HepG2 (cell line): Measurements from ENCODE around the gene PSMC4. TPM values are rescaled to one million over a fixed set of nuclear protein-coding genes. Genes with fewer than 3 reads are reported as not detected.

Source experiments
- AHR ChIP-seq: IDR thresholded peaks from 2 replicates; pipeline ENCODE4 v1.6.1; 2018; ENCODE audit warnings: missing genetic modification reagents, missing compliant biosample characterization
- DZIP1 ChIP-seq: sonication (generic); formaldehyde crosslinking; IDR thresholded peaks from 2 replicates; pipeline ENCODE4 v1.5.0; 2020; ENCODE audit warnings: mild to moderate bottlenecking, missing genetic modification reagents
- KLF13 ChIP-seq: sonication (generic); formaldehyde crosslinking; IDR thresholded peaks from 2 replicates; pipeline ENCODE4 v1.4.0; 2020; ENCODE audit warnings: mild to moderate bottlenecking, missing genetic modification reagents
- MLXIP ChIP-seq: sonication (generic); formaldehyde crosslinking; IDR thresholded peaks from 2 replicates; pipeline ENCODE4 v1.9.0; 2021; ENCODE audit warnings: missing genetic modification reagents, borderline replicate concordance
- MTERF4 ChIP-seq: sonication (generic); formaldehyde crosslinking; IDR thresholded peaks from 2 replicates; pipeline ENCODE4 v1.8.0; 2023; ENCODE audit warnings: mild to moderate bottlenecking, missing genetic modification reagents
- NFKBIZ ChIP-seq: IDR thresholded peaks from 2 replicates; pipeline ENCODE4 v1.6.1; 2018; ENCODE audit warnings: missing genetic modification reagents, missing compliant biosample characterization
- PRDM10 ChIP-seq: sonication (generic); formaldehyde crosslinking; IDR thresholded peaks from 2 replicates; pipeline ENCODE4 v1.4.0; 2020; ENCODE audit warnings: low read depth, missing genetic modification reagents
- PTBP1 ChIP-seq: fragments of 200-400 bp; formaldehyde crosslinking; IDR thresholded peaks from 2 replicates; pipeline ENCODE4 v1.6.1; 2018; ENCODE audit warnings: low read length, low read depth; ENCODE audit not compliant: poor library complexity, severe bottlenecking
- RARG ChIP-seq: sonication (generic); formaldehyde crosslinking; IDR thresholded peaks from 2 replicates; pipeline ENCODE4 v1.4.0; 2020; ENCODE audit warnings: low read depth, mild to moderate bottlenecking, missing genetic modification reagents
- SP1 ChIP-seq, 2 experiments: fragments of 450-650 bp in 1 of 2; sonication (generic) in 1 of 2; formaldehyde crosslinking in 1 of 2; IDR thresholded peaks; 2 replicates each; pipeline versions ENCODE4 v1.4.0 to v1.6.1; 2016 to 2020; ENCODE audit warnings: missing genetic modification reagents in 1 of 2
- SYNCRIP ChIP-seq: fragments of 200-400 bp; formaldehyde crosslinking; IDR thresholded peaks from 2 replicates; pipeline ENCODE4 v1.6.1; 2018; ENCODE audit warnings: mild to moderate bottlenecking, low read depth, low read length; ENCODE audit not compliant: insufficient read depth
- TFDP1 ChIP-seq: IDR thresholded peaks from 2 replicates; pipeline ENCODE4 v1.6.1; 2016; ENCODE audit warnings: missing compliant biosample characterization, missing genetic modification reagents, borderline replicate concordance
- ZNF251 ChIP-seq: sonication (generic); formaldehyde crosslinking; IDR thresholded peaks from 2 replicates; pipeline ENCODE4 v1.9.0; 2021; ENCODE audit warnings: mild to moderate bottlenecking, missing genetic modification reagents
- ZNF607 ChIP-seq: sonication (generic); formaldehyde crosslinking; IDR thresholded peaks from 2 replicates; pipeline ENCODE4 v1.5.1; 2020; ENCODE audit warnings: missing genetic modification reagents, mild to moderate bottlenecking, borderline replicate concordance
- ZZZ3 ChIP-seq: sonication (generic); formaldehyde crosslinking; IDR thresholded peaks from 2 replicates; pipeline ENCODE4 v1.4.0; 2020; ENCODE audit warnings: missing genetic modification reagents, mild to moderate bottlenecking, borderline replicate concordance
- polyA plus RNA-seq, 8 experiments: library from polyadenylated mRNA; depleted of rRNA in 3 of 8; stranded (reverse) in 7 of 8; unstranded in 1 of 8; fragments of >200 nt; fragmentation: Illumina TruSeq in 4 of 8; extraction: Trizol in 4 of 8; gene quantifications; 2 replicates each; pipeline versions ENCODE4 v1.2.1 to v1.2.3, GENCODE V29; 2011 to 2016; ENCODE audit warnings: low read depth in 4 of 8, missing spikeins in 1 of 8, mixed read lengths in 1 of 8; ENCODE audit not compliant: insufficient read depth in 1 of 8
- total RNA-seq, 5 experiments: library from RNA; depleted of rRNA; stranded (reverse); fragments of >200 nt; fragmentation: Illumina TruSeq; extraction: Trizol; gene quantifications; 2 replicates each; pipeline ENCODE4 v1.2.3, GENCODE V29; 2016; ENCODE audit warnings: low read depth in 1 of 5

PSMC4 gene
- total and polyA plus RNA-seq, 2 of the 13 experiments (the other 11 are each of a cell fraction or from before 2014, with no cell fraction given): 49.9 to 160 TPM

- TF ChIP-seq MTERF4 (CRISPR knock-in tag) (0 out of 2 replicates have a peak, but pooled peaks have one; percentile 83), ZZZ3 (CRISPR knock-in tag) (no peak), NFKBIZ (CRISPR knock-in tag) (no peak; the same call in 1 of the 2 replicates), SP1 (IDR thresholded peaks at IDR 0.05) (no peak), SP1 (CRISPR knock-in tag; IDR thresholded peaks at IDR 0.05) (no peak; the same call in 1 of the 2 replicates), ZNF251 (no peak), PTBP1 (no peak), KLF13 (CRISPR knock-in tag) (0 out of 2 replicates have a peak, but pooled peaks have one; percentile 51), TFDP1 (peak; percentile 44; the same call in 1 of the 2 replicates), MLXIP (CRISPR knock-in tag) (no peak), AHR (CRISPR knock-in tag) (0 out of 2 replicates have a peak, but pooled peaks have one; percentile 11), DZIP1 (CRISPR knock-in tag) (0 out of 2 replicates have a peak, but pooled peaks have one; percentile 45), ZNF607 (no peak), RARG (CRISPR knock-in tag) (no peak), SYNCRIP (no peak), PRDM10 (0 out of 2 replicates have a peak, but pooled peaks have one; percentile 57)
Measured at GRCh38 chr19:39996811-39997637, 26.1 kb downstream of the PSMC4 start, which contains the start of gene ZNF546 (continued).
